GM18519 (cell line): Measurements from ENCODE around the gene FBXO8.
"Not testable (repeated sequence)": the region's sequence is repeated elsewhere in the genome, so short reads cannot be mapped to it uniquely, and the experiment has no call there.

ENCODE experiments used
- ATAC-seq: cut with Tn5 transposase; IDR thresholded peaks from one replicate; pipeline ENCODE4 v1.9.1; 2021; ENCODE audit warnings: mild to moderate bottlenecking, moderate library complexity; ENCODE audit not compliant: unreplicated experiment, low FRiP score

FBXO8 gene

GRCh38 chr4:174283507-174284471, at the start of gene FBXO8, which contains the start of gene CEP44:
Gene FBXO8, minus strand, starts transcription at chr4:174283667. Its CDS starts 20,575 bp downstream, at chr4:174263092.
Gene CEP44, plus strand, starts transcription at chr4:174283911. Its CDS starts 15,211 bp downstream, at chr4:174299122.
- peak; percentile 25 for ATAC-seq

GRCh38 chr4:174332741-174333493, 49.5 kb upstream of the FBXO8 start:
- ATAC-seq = no peak

- no peak for ATAC-seq
Observed at GRCh38 chr4:174324725-174325124, 41.3 kb upstream of the FBXO8 start.

- ATAC-seq = no peak
Observed at GRCh38 chr4:174324236-174324635, 40.8 kb upstream of the FBXO8 start.

GRCh38 chr4:174320494-174321199, 37.2 kb upstream of the FBXO8 start:
- no peak for ATAC-seq

- ATAC-seq = no peak
Observed at GRCh38 chr4:174318829-174319764, 35.6 kb upstream of the FBXO8 start.

- no peak for ATAC-seq
Observed at GRCh38 chr4:174317531-174317930, 34.1 kb upstream of the FBXO8 start.

- no peak for ATAC-seq
Observed at GRCh38 chr4:174316954-174317353, 33.5 kb upstream of the FBXO8 start.

- no peak for ATAC-seq
Observed at GRCh38 chr4:174316546-174316945, 33.1 kb upstream of the FBXO8 start.

- ATAC-seq = no peak
Observed at GRCh38 chr4:174314770-174315169, 31.3 kb upstream of the FBXO8 start.

GRCh38 chr4:174314274-174314673, 30.8 kb upstream of the FBXO8 start:
- ATAC-seq = no peak

GRCh38 chr4:174312993-174313392, 29.5 kb upstream of the FBXO8 start:
- no peak for ATAC-seq

- peak; percentile 47 for ATAC-seq
Observed at GRCh38 chr4:174307694-174308093, 24.2 kb upstream of the FBXO8 start.

- ATAC-seq = no peak
Observed at GRCh38 chr4:174305961-174306360, 22.5 kb upstream of the FBXO8 start.

GRCh38 chr4:174304664-174305063, 21.2 kb upstream of the FBXO8 start:
- ATAC-seq = no peak

- ATAC-seq = no peak
Observed at GRCh38 chr4:174303687-174304086, 20.2 kb upstream of the FBXO8 start.

- not testable (repeated sequence) for ATAC-seq
Observed at GRCh38 chr4:174295142-174295541, 11.7 kb upstream of the FBXO8 start.

- not testable (repeated sequence) for ATAC-seq
Observed at GRCh38 chr4:174294641-174295040, 11.2 kb upstream of the FBXO8 start.

GRCh38 chr4:174292473-174292872, 9.0 kb upstream of the FBXO8 start:
- no peak for ATAC-seq

GRCh38 chr4:174286870-174287269, 3.4 kb upstream of the FBXO8 start:
- ATAC-seq = no peak
